GM23338 (cell line): Measurements from ENCODE around the gene RIC8A. TPM values are rescaled to one million over a fixed set of nuclear protein-coding genes. Genes with fewer than 3 reads are reported as not detected.

Experiments
- ATAC-seq: fragments of 200-7000 bp; cut with Tn5 transposase; 3 replicates; pipeline ENCODE4 v1.9.1; 2020
- DNase-seq: peaks from one replicate; pipeline ENCODE4 v3.0.0-alpha.2; 2015; ENCODE audit warnings: low spot score
- H2AFZ ChIP-seq: fragments of 200-600 bp; sonication (generic); 2 replicates; pipeline ENCODE4 v1.8.0; 2016; ENCODE audit warnings: antibody characterized with exemption, mild to moderate bottlenecking, moderate library complexity
- H3F3A ChIP-seq: fragments of 200-600 bp; sonication (generic); replicated peaks from 2 replicates; pipeline ENCODE4 v1.8.0; 2017; ENCODE audit warnings: antibody characterized with exemption, mixed run types, low read depth
- H3K27ac ChIP-seq: fragments of 200-600 bp; sonication (generic); 2 replicates; pipeline ENCODE4 v1.6.1; 2016; ENCODE audit warnings: low read depth
- H3K27me3 ChIP-seq: fragments of 200-600 bp; sonication (generic); 2 replicates; pipeline ENCODE4 v1.8.0; 2016; ENCODE audit warnings: mild to moderate bottlenecking, mixed run types, moderate library complexity; ENCODE audit not compliant: insufficient read depth
- H3K36me3 ChIP-seq: fragments of 200-600 bp; sonication (generic); 2 replicates; pipeline ENCODE4 v1.8.0; 2016; ENCODE audit warnings: mild to moderate bottlenecking; ENCODE audit not compliant: insufficient read depth
- H3K4me1 ChIP-seq: fragments of 200-600 bp; sonication (generic); 2 replicates; pipeline ENCODE4 v1.8.0; 2016; ENCODE audit warnings: mild to moderate bottlenecking, moderate library complexity; ENCODE audit not compliant: insufficient read depth
- H3K4me2 ChIP-seq: fragments of 200-600 bp; sonication (generic); 2 replicates; pipeline ENCODE4 v1.7.1; 2017; ENCODE audit warnings: mixed run types
- H3K4me3 ChIP-seq: fragments of 200-600 bp; sonication (generic); 2 replicates; pipeline ENCODE4 v1.6.1; 2016; ENCODE audit warnings: mixed run types
- H3K79me2 ChIP-seq: fragments of 200-600 bp; sonication (generic); replicated peaks from 2 replicates; pipeline ENCODE4 v1.8.0; 2017; ENCODE audit warnings: mild to moderate bottlenecking; ENCODE audit not compliant: insufficient read depth
- H3K9me2 ChIP-seq: fragments of 200-600 bp; sonication (generic); 2 replicates; pipeline ENCODE4 v1.8.0; 2017; ENCODE audit not compliant: insufficient read depth
- H4K20me1 ChIP-seq: fragments of 200-600 bp; sonication (generic); replicated peaks from 2 replicates; pipeline ENCODE4 v1.8.0; 2017; ENCODE audit warnings: mild to moderate bottlenecking; ENCODE audit not compliant: insufficient read depth
- H3K27ac Mint-ChIP-seq: 2 replicates; pipeline ENCODE4 v1.8.0; 2020; ENCODE audit warnings: inconsistent platforms, mild to moderate bottlenecking, moderate library complexity, mixed read lengths
- H3K27me3 Mint-ChIP-seq: 3 replicates; pipeline ENCODE4 v1.8.0; 2022; ENCODE audit warnings: low read depth, mild to moderate bottlenecking, moderate library complexity, mixed read lengths, inconsistent platforms; ENCODE audit not compliant: insufficient read depth, poor library complexity
- H3K36me3 Mint-ChIP-seq: 3 replicates; pipeline ENCODE4 v1.8.0; 2021; ENCODE audit warnings: low read depth, mild to moderate bottlenecking, inconsistent platforms, moderate library complexity, mixed read lengths
- H3K4me1 Mint-ChIP-seq: 3 replicates; pipeline ENCODE4 v1.8.0; 2020; ENCODE audit warnings: mild to moderate bottlenecking, inconsistent platforms, mixed read lengths
- H3K4me3 Mint-ChIP-seq: 3 replicates; pipeline ENCODE4 v1.8.0; 2021; ENCODE audit warnings: moderate library complexity, mild to moderate bottlenecking, inconsistent platforms, mixed read lengths
- H3K9me3 Mint-ChIP-seq: 3 replicates; pipeline ENCODE4 v1.8.0; 2020; ENCODE audit warnings: moderate library complexity, mild to moderate bottlenecking, inconsistent platforms, mixed read lengths
- EZH2 ChIP-seq: fragments of 200-600 bp; sonication (generic); IDR thresholded peaks from one replicate; pipeline ENCODE4 v1.8.0; 2017; ENCODE audit warnings: antibody characterized with exemption, mild to moderate bottlenecking, low read depth; ENCODE audit not compliant: unreplicated experiment
- EZH2phosphoT487 ChIP-seq: fragments of 200-600 bp; sonication (generic); IDR thresholded peaks from one replicate; pipeline ENCODE4 v1.8.1; 2018; ENCODE audit warnings: antibody characterized with exemption; ENCODE audit not compliant: unreplicated experiment
- JUNB ChIP-seq: IDR thresholded peaks from one replicate; pipeline ENCODE4 v1.6.1; 2016; ENCODE audit warnings: antibody characterized with exemption; ENCODE audit not compliant: unreplicated experiment
- ZNF114 ChIP-seq: fragments of 250-450 bp; sonication (Bioruptor Pico); IDR thresholded peaks from 2 replicates; pipeline ENCODE4 v1.5.0; 2020; ENCODE audit warnings: mild to moderate bottlenecking, moderate library complexity
- polyA plus RNA-seq: library from polyadenylated mRNA; unstranded; fragments of >200 nt; fragmentation: Nextera tagmentation; extraction: Ambion mirVana; gene quantifications from 2 replicates; pipeline ENCODE4 v1.2.1, GENCODE V29; 2016
- total RNA-seq: library from RNA; depleted of rRNA; stranded (reverse); fragments of >200 nt; shearing (Covaris generic); gene quantifications from 2 replicates; pipeline ENCODE4 v1.2.3, GENCODE V29; 2014
- TF ChIP-seq, protein P1 (sequence below): fragments of 250-450 bp; sonication (Bioruptor Pico); IDR thresholded peaks from 2 replicates; pipeline ENCODE4 v1.5.0; 2020; ENCODE audit warnings: mild to moderate bottlenecking, moderate library complexity
- TF ChIP-seq, protein P2 (sequence below): IDR thresholded peaks from one replicate; pipeline ENCODE4 v1.6.1; 2018; ENCODE audit warnings: antibody characterized with exemption; ENCODE audit not compliant: unreplicated experiment

The RIC8A gene
- total and polyA plus RNA-seq, 2 experiments from 2014 or later: 23.6 to 81.3 TPM

DNA sequence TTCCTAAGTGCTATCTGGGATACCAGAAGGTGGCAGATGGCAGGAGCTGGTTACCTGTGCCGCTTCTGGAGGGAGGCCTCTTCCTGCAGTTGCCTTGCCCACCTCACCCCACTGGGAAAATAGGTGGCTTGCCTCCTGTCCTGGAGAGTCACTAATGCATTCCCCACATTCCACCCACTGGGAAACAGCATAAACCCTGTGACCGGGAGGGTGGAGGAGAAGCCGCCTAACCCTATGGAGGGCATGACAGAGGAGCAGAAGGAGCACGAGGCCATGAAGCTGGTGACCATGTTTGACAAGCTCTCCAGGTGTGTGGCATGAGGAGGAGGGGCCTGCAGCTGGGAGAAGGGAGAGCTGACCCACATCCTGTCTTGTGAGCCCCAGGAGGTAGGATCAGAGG lies 5.6 kb downstream of the RIC8A start:
- Histone ChIP-seq H3K36me3 (peaks cover 8% of the 10 kb centered on the region), H3K27ac (no peak overlapping the region), H3F3A (peaks cover 9% of the 10 kb centered on the region), H3K4me3 (no peak overlapping the region), H3K79me2 (peaks cover 13% of the 10 kb centered on the region; the same call in 1 of the 2 replicates), H3K27me3 (no peaks in the 10 kb centered on the region), H3K9me2 (no peaks in the 10 kb centered on the region), H2AFZ (no peak overlapping the region), H3K4me1 (peaks cover 7% of the 10 kb centered on the region; the same call in 1 of the 2 replicates), H4K20me1 (no peaks in the 10 kb centered on the region; the same call in none of the 2 replicates), H3K4me2 (no peak overlapping the region)
- H3K9me3 Mint-ChIP-seq: no peaks in the 10 kb centered on the region; the same call in 2 of the 3 replicates
- H3K4me3 Mint-ChIP-seq: no peak overlapping the region
- TF ChIP-seq, protein P1, sequence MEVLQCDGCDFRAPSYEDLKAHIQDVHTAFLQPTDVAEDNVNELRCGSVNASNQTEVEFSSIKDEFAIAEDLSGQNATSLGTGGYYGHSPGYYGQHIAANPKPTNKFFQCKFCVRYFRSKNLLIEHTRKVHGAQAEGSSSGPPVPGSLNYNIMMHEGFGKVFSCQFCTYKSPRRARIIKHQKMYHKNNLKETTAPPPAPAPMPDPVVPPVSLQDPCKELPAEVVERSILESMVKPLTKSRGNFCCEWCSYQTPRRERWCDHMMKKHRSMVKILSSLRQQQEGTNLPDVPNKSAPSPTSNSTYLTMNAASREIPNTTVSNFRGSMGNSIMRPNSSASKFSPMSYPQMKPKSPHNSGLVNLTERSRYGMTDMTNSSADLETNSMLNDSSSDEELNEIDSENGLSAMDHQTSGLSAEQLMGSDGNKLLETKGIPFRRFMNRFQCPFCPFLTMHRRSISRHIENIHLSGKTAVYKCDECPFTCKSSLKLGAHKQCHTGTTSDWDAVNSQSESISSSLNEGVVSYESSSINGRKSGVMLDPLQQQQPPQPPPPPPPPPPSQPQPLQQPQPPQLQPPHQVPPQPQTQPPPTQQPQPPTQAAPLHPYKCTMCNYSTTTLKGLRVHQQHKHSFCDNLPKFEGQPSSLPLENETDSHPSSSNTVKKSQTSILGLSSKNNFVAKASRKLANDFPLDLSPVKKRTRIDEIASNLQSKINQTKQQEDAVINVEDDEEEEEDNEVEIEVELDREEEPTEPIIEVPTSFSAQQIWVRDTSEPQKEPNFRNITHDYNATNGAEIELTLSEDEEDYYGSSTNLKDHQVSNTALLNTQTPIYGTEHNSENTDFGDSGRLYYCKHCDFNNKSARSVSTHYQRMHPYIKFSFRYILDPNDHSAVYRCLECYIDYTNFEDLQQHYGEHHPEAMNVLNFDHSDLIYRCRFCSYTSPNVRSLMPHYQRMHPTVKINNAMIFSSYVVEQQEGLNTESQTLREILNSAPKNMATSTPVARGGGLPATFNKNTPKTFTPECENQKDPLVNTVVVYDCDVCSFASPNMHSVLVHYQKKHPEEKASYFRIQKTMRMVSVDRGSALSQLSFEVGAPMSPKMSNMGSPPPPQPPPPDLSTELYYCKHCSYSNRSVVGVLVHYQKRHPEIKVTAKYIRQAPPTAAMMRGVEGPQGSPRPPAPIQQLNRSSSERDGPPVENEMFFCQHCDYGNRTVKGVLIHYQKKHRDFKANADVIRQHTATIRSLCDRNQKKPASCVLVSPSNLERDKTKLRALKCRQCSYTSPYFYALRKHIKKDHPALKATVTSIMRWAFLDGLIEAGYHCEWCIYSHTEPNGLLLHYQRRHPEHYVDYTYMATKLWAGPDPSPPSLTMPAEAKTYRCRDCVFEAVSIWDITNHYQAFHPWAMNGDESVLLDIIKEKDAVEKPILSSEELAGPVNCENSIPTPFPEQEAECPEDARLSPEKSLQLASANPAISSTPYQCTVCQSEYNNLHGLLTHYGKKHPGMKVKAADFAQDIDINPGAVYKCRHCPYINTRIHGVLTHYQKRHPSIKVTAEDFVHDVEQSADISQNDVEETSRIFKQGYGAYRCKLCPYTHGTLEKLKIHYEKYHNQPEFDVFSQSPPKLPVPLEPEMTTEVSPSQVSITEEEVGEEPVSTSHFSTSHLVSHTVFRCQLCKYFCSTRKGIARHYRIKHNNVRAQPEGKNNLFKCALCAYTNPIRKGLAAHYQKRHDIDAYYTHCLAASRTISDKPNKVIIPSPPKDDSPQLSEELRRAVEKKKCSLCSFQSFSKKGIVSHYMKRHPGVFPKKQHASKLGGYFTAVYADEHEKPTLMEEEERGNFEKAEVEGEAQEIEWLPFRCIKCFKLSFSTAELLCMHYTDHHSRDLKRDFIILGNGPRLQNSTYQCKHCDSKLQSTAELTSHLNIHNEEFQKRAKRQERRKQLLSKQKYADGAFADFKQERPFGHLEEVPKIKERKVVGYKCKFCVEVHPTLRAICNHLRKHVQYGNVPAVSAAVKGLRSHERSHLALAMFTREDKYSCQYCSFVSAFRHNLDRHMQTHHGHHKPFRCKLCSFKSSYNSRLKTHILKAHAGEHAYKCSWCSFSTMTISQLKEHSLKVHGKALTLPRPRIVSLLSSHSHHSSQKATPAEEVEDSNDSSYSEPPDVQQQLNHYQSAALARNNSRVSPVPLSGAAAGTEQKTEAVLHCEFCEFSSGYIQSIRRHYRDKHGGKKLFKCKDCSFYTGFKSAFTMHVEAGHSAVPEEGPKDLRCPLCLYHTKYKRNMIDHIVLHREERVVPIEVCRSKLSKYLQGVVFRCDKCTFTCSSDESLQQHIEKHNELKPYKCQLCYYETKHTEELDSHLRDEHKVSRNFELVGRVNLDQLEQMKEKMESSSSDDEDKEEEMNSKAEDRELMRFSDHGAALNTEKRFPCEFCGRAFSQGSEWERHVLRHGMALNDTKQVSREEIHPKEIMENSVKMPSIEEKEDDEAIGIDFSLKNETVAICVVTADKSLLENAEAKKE (CRISPR knock-in tag): no peak
- no peak for TF ChIP-seq EZH2
- no peak for TF ChIP-seq JUNB
- no peak for TF ChIP-seq ZNF114
- no peak for TF ChIP-seq EZH2phosphoT487
- TF ChIP-seq, protein P2, sequence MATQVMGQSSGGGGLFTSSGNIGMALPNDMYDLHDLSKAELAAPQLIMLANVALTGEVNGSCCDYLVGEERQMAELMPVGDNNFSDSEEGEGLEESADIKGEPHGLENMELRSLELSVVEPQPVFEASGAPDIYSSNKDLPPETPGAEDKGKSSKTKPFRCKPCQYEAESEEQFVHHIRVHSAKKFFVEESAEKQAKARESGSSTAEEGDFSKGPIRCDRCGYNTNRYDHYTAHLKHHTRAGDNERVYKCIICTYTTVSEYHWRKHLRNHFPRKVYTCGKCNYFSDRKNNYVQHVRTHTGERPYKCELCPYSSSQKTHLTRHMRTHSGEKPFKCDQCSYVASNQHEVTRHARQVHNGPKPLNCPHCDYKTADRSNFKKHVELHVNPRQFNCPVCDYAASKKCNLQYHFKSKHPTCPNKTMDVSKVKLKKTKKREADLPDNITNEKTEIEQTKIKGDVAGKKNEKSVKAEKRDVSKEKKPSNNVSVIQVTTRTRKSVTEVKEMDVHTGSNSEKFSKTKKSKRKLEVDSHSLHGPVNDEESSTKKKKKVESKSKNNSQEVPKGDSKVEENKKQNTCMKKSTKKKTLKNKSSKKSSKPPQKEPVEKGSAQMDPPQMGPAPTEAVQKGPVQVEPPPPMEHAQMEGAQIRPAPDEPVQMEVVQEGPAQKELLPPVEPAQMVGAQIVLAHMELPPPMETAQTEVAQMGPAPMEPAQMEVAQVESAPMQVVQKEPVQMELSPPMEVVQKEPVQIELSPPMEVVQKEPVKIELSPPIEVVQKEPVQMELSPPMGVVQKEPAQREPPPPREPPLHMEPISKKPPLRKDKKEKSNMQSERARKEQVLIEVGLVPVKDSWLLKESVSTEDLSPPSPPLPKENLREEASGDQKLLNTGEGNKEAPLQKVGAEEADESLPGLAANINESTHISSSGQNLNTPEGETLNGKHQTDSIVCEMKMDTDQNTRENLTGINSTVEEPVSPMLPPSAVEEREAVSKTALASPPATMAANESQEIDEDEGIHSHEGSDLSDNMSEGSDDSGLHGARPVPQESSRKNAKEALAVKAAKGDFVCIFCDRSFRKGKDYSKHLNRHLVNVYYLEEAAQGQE: no peak
- peaks cover 8% of the 10 kb centered on the region for H3K27me3 Mint-ChIP-seq
- H3K4me1 Mint-ChIP-seq: peaks cover 4% of the 10 kb centered on the region; the same call in 1 of the 3 replicates
- H3K36me3 Mint-ChIP-seq: peaks cover 63% of the 10 kb centered on the region
- no peak for ATAC-seq
- H3K27ac Mint-ChIP-seq: 0 out of 2 replicates have a peak overlapping the region, but pooled peaks have one; percentile 16
- DNase-seq: no peak
